Activated CD8-positive, alpha-beta memory T cell treated with anti-CD3 and anti-CD28 coated beads, Interleukin-2, amount 50 U/mL, for 1 hour (primary cell): ENCODE data around the gene PLEKHO1.

Experiments
- DNase-seq: peaks from one replicate; pipeline ENCODE4 v3.0.0-alpha.2; 2020; ENCODE audit errors: extremely low read depth

Gene PLEKHO1

GRCh38 chr1:150150133-150151021, 661 bp downstream of the PLEKHO1 start:
- DNase-seq: no peak

- DNase-seq: no peak
Measured at GRCh38 chr1:150151291-150152181, 1.8 kb downstream of the PLEKHO1 start.

DNA sequence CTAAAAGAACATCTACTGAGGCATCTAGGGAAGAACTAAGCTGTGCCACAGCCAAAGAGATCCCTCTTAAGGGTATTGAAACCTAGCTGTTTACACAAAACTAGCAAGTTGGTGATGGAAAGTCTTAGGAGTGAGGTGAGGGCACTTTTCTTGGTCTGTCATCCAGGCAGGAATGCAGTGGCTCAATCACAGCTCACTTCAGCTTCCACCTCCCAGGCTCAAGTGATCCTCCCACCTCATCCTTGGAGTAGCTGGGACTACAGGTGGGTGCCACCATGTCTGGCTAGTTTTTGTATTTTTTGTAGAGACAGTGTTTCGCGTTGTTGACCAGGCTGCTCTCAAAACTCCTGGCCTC, 2.4 kb downstream of the PLEKHO1 start:
- DNase-seq: no peak

DNA sequence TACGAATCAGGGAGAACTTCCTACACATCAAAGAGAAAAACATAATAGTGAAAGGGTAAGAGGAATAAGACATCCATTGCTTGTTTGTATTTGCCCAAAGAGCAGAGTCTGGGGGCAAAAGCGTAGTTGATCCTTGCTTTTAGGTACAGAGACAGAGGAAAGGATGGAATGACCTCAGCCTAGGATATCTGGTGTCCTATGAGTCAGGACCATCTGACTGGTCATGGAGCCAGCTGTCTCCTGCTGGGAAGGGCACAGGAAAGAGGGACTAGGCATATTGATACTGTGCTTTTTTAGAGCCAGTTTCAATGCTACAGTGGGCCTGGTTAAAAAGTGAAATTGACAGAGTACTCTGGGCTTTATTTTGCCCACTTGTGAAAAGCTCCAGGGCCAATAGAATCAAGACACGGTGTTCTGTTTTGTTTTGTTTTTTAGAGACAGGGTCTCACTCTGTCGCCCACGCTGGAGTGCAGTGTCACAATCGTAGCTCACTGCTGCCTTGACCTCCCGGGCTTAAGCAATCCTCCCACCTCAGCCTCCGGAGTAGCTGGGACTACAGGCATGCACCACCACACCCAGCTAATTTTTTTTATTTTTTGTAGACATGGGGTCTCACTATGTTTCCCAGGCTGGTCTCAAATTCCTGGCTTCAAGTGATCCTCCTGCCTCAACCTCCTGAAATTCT, 3.2 kb downstream of the PLEKHO1 start:
- DNase-seq: no peak

DNA sequence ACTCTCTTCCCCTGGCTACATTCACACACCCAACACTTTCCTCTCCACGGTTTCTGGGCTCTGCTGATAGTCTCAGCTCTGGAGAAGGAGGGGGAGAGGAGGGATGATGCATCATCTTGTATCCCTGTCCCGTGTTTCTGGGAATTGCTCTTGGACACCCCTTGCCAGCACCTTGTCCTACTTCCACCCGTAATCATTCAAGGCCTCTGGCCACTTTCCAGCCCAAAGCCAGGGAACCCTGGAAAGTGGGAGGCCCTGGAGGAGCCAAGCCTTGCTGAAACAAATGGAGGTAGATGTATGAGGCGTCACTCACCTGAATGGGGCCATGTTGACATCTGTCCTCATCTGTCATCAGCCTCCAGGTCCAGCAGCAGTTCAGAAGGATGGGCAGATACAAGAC, 4.4 kb downstream of the PLEKHO1 start:
- DNase-seq: no peak

GRCh38 chr1:150155413-150156071, 5.8 kb downstream of the PLEKHO1 start:
- no peak for DNase-seq

DNA sequence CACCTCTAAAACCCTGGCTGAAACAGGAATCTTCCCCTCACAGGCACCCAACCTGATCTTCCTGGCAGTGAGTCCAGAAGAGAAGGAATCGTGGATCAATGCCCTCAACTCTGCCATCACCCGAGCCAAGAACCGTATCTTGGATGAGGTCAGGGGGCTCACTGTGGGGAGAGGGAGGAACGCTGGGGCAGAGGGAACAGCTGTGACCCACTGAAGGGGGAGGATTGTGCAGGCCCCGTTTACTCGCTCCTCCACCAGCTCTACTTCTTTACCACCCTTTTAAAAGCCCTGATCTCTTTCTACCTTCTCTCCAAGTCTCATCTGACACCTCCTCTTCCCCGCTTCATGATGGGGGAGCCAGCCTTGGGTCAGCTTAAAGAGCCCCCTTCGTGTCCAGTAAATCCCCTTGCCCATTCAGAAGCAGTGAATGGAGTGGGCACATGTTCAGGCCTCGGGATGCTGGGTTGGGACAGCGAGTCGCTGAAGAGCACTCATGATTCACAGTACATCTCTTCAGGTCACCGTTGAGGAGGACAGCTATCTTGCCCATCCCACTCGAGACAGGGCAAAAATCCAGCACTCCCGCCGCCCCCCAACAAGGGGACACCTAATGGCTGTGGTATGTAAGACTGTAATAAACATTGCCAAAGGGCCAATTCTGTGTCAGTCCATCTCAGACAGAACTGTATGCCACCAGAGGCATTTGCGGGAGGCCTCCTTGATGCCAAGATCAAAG, 7.3 kb downstream of the PLEKHO1 start:
- no peak for DNase-seq

DNA sequence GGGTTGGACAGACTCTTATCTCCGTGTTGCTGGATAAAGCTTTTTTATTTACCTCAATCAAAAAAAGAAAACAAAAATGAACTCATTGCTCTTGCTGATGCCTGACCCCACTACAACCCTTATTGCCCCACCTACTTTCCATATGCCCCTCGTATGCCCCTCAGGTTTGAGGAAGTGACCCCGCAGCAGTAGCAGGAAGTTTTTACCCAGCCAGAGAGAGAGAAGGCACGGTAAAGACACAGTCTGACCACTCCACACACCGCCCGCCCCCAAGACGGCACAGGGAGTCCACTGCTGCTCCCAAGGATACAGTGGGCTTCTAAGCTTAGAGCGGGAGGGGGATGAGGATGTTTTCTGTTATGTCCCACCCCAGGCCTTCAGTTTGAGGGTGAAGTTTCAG, 9.8 kb downstream of the PLEKHO1 start:
- no peak for DNase-seq

GRCh38 chr1:150160964-150161621, 11.4 kb downstream of the PLEKHO1 start:
- DNase-seq: no peak

- DNase-seq: no peak
Measured at GRCh38 chr1:150161747-150162581, 12.2 kb downstream of the PLEKHO1 start.

DNA sequence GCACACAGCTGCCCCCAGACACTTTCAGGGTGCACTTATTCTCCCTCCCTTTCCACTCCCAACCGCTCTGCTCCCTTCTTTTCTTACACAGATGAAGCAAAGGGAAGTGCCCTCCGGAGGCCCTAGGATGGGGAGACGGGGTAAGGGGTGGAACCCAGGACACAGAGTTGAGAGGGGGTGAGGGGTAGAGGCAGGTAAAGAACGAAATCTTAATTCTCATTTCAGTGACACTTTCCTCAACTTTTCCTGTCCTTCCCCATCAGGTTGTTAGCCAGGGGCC, 12.8 kb downstream of the PLEKHO1 start:
- DNase-seq: no peak

- DNase-seq: no peak
Measured at GRCh38 chr1:150162862-150163706, 13.4 kb downstream of the PLEKHO1 start.

GRCh38 chr1:150164224-150164623, 14.5 kb downstream of the PLEKHO1 start:
- DNase-seq: no peak

GRCh38 chr1:150164779-150165178, 15.1 kb downstream of the PLEKHO1 start:
- DNase-seq: no peak

- DNase-seq: no peak
Measured at GRCh38 chr1:150165622-150166612, 16.2 kb downstream of the PLEKHO1 start.

- no peak for DNase-seq
Measured at GRCh38 chr1:150168960-150169601, 19.4 kb downstream of the PLEKHO1 start.

DNA sequence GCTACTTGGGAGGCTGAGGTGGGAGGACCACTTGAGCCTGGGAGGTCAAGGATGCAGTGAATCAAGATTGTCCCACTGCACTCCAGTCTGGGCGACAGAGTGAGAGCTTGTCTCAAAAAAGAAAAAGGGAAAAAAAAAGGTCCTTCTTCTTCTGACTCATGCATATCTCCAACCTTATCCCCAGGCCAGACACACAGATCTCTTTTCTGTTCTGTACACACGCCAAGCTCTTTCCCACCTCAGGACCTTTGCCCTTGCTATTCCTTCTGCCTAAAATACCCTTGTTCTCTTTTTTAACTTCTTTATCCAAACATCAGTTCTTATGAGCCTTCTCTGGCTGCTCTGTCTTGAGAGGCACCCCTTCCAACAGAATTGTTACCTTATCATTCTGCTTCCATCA, 22.1 kb downstream of the PLEKHO1 start:
- DNase-seq: no peak
